Spleen (tissue), 11 donors: ENCODE measurements around the gene MAP3K5. TPM values are rescaled to one million over a fixed set of nuclear protein-coding genes. Genes with fewer than 3 reads are reported as not detected.

Source experiments
- DNase-seq: peaks from one replicate; pipeline ENCODE4 v3.0.0-alpha.2; 2020
- H3K27ac ChIP-seq, 8 donors: fragments of 200-600 bp; sonication (generic) in 7 of 8; 1 replicate in 4 of 8; 2 replicates in 4 of 8; pipeline versions ENCODE4 v1.5.0 to v1.8.0; 2016 to 2021; ENCODE audit warnings: inconsistent platforms in 4 of 8, mild to moderate bottlenecking in 4 of 8, moderate library complexity in 1 of 8
- H3K27me3 ChIP-seq, 7 donors: fragments of 200-600 bp; sonication (generic) in 6 of 7; replicated peaks in 1 of 7; 1 replicate in 4 of 7; 2 replicates in 3 of 7; pipeline versions ENCODE4 v1.5.0 to v1.8.0; 2016 to 2021; ENCODE audit warnings: inconsistent platforms in 3 of 7, mild to moderate bottlenecking in 1 of 7
- H3K36me3 ChIP-seq, 6 donors: fragments of 200-600 bp; sonication (generic) in 5 of 6; 1 replicate in 4 of 6; 2 replicates in 2 of 6; pipeline versions ENCODE4 v1.5.0 to v1.8.0; 2016 to 2021; ENCODE audit warnings: inconsistent platforms in 2 of 6
- H3K4me1 ChIP-seq, 6 donors: fragments of 200-600 bp; sonication (generic) in 5 of 6; 1 replicate in 3 of 6; 2 replicates in 3 of 6; pipeline versions ENCODE4 v1.5.0 to v1.8.0; 2016 to 2021; ENCODE audit warnings: inconsistent platforms in 3 of 6
- H3K4me3 ChIP-seq, 8 donors: fragments of 200-600 bp; sonication (generic) in 7 of 8; 1 replicate in 4 of 8; 2 replicates in 4 of 8; pipeline versions ENCODE4 v1.5.0 to v1.8.0; 2016 to 2021; ENCODE audit warnings: inconsistent platforms in 4 of 8, mild to moderate bottlenecking in 4 of 8, moderate library complexity in 2 of 8
- H3K9me3 ChIP-seq, 8 donors: fragments of 200-600 bp; sonication (generic) in 7 of 8; 1 replicate in 4 of 8; 2 replicates in 4 of 8; pipeline versions ENCODE4 v1.5.0 to v1.8.0; 2016 to 2021; ENCODE audit warnings: inconsistent platforms in 4 of 8
- CTCF ChIP-seq, 11 experiments: fragments of 200-600 bp in 7 of 11; fragments of 450-650 bp in 4 of 11; sonication (generic) in 4 of 11; IDR thresholded peaks in 8 of 11; conservative IDR thresholded peaks in 3 of 11; 1 replicate in 7 of 11; 2 replicates in 4 of 11; pipeline versions ENCODE4 v1.4.0 to v1.8.0; 2016 to 2021; ENCODE audit warnings: antibody characterized with exemption in 11 of 11, inconsistent platforms in 4 of 11, mild to moderate bottlenecking in 1 of 11
- POLR2A ChIP-seq, 3 donors: fragments of 450-650 bp; IDR thresholded peaks; one replicate each; pipeline ENCODE4 v1.5.1; 2017; ENCODE audit warnings: antibody characterized with exemption in 3 of 3, mild to moderate bottlenecking in 1 of 3
- POLR2AphosphoS5 ChIP-seq, 3 donors: sonication (generic); formaldehyde crosslinking; IDR thresholded peaks; one replicate each; pipeline ENCODE4 v1.5.1; 2017; ENCODE audit warnings: antibody characterized with exemption in 3 of 3
- WGBS, 5 donors: extraction: QIAGEN DNeasy Blood & Tissue Kit in 3 of 5; methylation state at CpG; one replicate each; pipeline versions ENCODE4 v1.1.5 to v1.1.7; 2013 to 2018; 5-methylcytosine and 5-hydroxymethylcytosine counted together
- intact Hi-C: fragments of 100-400 bp; cut with DNase I; formaldehyde crosslinking; loops from one replicate; pipeline ENCODE4 v1.15.0; 2023; ENCODE audit warnings: low total_unique reads
- polyA plus RNA-seq, 3 donors: library from polyadenylated mRNA; stranded (reverse); fragments of 200-250 nt; gene quantifications; one replicate each; pipeline ENCODE4 v1.2.1, GENCODE V29; 2013
- total RNA-seq, 7 donors: library from RNA; depleted of rRNA in 3 of 7; stranded (reverse); fragments of >200 nt in 3 of 7; fragmentation: NEBNext Ultra II Directional in 4 of 7; extraction: Animal tissue kit (Norgen Biotek cat#: 25700) in 4 of 7; gene quantifications; one replicate each; pipeline versions ENCODE4 v1.1.0 to v1.2.1, GENCODE V29; 2016 to 2021
- donor health status: healthy with polysubstance abuse.
- donor health status: DM: no; HTN: no; CAD: no; lungs with moderate emphysema.
- donor health status: DM: no; HTN: no; CAD: no.
- donor health status: Bipolar disorder and iron deficiency.
- donor health status: healthy.
- donor health status: DM: no; HTN: no; CAD: no.
- donor health status: DM: yes; HTN: yes; CAD: no.

MAP3K5 gene
- total and polyA plus RNA-seq, 10 donors = 7.2 to 55.0 (median 33.2) TPM

- H3K4me3 ChIP-seq = peak overlapping the region in 2 of 8 donors; percentile 1 to 89
- H3K27ac ChIP-seq = peak overlapping the region in 7 of 8 donors; percentile 78 to 98 (median 95)
- no peaks in the 10 kb centered on the region for H3K36me3 ChIP-seq
- no peak for DNase-seq
- no peaks in the 10 kb centered on the region for H3K9me3 ChIP-seq
- no peak for TF ChIP-seq CTCF (IDR thresholded peaks at IDR 0.05 in 8 of 11, conservative IDR thresholded peaks at IDR 0.05 in 3 of 11)
- peaks cover 77 to 100% (median 92%) of the 10 kb centered on the region in 6 donors for H3K4me1 ChIP-seq
- no peaks in the 10 kb centered on the region for H3K27me3 ChIP-seq
- intact Hi-C loops = no loop called here
- WGBS, 5 donors = 66 to 87% (median 73%) methylated on average over 6 of the region's 6 CpGs
Observed at GRCh38 chr6:136786658-136787057, 5.6 kb downstream of the MAP3K5 start.

GRCh38 chr6:136784910-136785746 lies 7.1 kb downstream of the MAP3K5 start:
- H3K27ac ChIP-seq = peak overlapping the region; percentile 27 to 98 (median 95)
- H3K4me3 ChIP-seq = peak overlapping the region in 7 of 8 donors; percentile 27 to 67 (median 38)
- no peaks in the 10 kb centered on the region for H3K36me3 ChIP-seq
- peaks cover 78 to 100% (median 94%) of the 10 kb centered on the region in 6 donors for H3K4me1 ChIP-seq
- H3K27me3 ChIP-seq = no peaks in the 10 kb centered on the region
- intact Hi-C loops = no loop called here
- TF ChIP-seq POLR2A (IDR thresholded peaks at IDR 0.05) (no peak), POLR2AphosphoS5 (IDR thresholded peaks at IDR 0.05) (peak in 2 of 3 donors; percentile 76 to 86), CTCF (IDR thresholded peaks at IDR 0.05 in 8 of 11, conservative IDR thresholded peaks at IDR 0.05 in 3 of 11) (peak in 1 of 11 experiments; percentile 14)
- 18 to 36% (median 21%) methylated on average over 10 of the region's 10 CpGs for WGBS, 5 donors
- peak; percentile 91 for DNase-seq
- H3K9me3 ChIP-seq = no peaks in the 10 kb centered on the region

- 43 to 63% (median 46%) methylated on average over 8 of the region's 8 CpGs for WGBS, 5 donors
- H3K27ac ChIP-seq = peak overlapping the region; percentile 27 to 98 (median 95)
- no peak for DNase-seq
- no peaks in the 10 kb centered on the region for H3K9me3 ChIP-seq
- no peak for TF ChIP-seq POLR2A (IDR thresholded peaks at IDR 0.05)
- TF ChIP-seq CTCF (IDR thresholded peaks at IDR 0.05 in 8 of 11, conservative IDR thresholded peaks at IDR 0.05 in 3 of 11) = no peak
- no peak for TF ChIP-seq POLR2AphosphoS5 (IDR thresholded peaks at IDR 0.05)
- no peaks in the 10 kb centered on the region for H3K27me3 ChIP-seq
- intact Hi-C loops = no loop called here
- H3K36me3 ChIP-seq = no peaks in the 10 kb centered on the region
- peak overlapping the region in 7 of 8 donors; percentile 27 to 67 (median 38) for H3K4me3 ChIP-seq
- H3K4me1 ChIP-seq = peaks cover 69 to 100% (median 93%) of the 10 kb centered on the region in 6 donors
Observed at GRCh38 chr6:136784271-136784664, 8.0 kb downstream of the MAP3K5 start.
